Measurements from ENCODE around the gene BPTF.

DNA sequence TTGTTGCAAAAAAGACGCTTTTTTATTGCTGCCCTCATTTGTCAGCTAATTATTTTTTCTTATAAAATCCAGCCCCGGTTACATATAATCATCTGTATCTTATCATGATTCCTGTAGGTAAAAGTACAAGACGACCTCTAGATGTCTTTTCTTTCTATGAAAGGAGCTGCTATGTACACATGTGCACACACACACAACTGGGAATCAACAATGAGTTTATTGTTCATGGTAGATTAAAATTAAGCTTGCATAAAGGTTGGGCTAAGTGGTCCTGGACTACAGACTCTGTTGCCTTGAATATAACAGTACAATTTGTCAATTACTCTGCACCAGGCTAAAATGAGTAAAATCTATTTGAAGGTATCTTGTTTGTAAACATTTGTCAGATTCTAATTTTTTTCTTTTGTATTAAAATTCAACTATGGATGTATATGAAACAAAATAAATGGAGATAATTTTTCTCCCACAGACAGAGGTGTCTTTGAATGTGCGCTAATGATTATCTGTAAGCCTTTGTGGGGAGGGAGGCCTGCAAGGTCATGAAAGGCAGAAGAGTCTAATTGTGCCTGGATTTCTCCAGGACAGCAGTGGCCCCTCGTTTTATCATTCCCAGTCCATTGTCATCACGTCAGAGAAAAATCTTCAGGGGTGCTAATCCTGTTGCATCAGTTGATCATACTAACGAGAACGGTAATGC lies 157.5 kb downstream of the BPTF start:
- TF ChIP-seq CTCF (IDR thresholded peaks at IDR 0.05; ENCODE audit: borderline replicate concordance, extremely low read depth, low read length, poor library complexity, severe bottlenecking): no peak
- TF ChIP-seq EZH2 (IDR thresholded peaks at IDR 0.05; ENCODE audit: borderline replicate concordance, low read depth, low read length, severe bottlenecking): no peak
